Measurements from ENCODE around the gene CARHSP1.
"Not testable (repeated sequence)": the region's sequence is repeated elsewhere in the genome, so short reads cannot be mapped to it uniquely, and the experiment has no call there.

Gene CARHSP1

DNA sequence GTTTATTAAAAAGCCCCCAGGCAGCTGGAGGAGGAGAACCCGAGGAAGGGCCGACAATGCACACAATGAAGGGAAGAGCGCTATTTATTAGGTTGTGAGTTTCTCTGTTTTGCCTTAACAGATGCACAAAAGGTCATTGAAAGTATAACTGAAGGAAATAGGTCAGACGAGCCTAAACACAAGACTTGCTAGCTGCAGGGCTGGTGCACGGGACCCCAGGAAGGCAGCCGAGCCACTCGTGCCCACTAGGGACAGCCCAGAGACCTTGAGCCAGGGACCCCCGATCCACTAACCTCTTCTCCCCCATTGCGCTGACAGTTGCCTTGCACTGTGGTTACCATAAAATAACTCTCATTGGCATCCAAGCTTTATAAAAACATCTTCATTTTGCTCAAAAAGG, 24.6 kb upstream of the CARHSP1 start:
- no peak for DNase-seq (ENCODE audit: low read depth)

DNA sequence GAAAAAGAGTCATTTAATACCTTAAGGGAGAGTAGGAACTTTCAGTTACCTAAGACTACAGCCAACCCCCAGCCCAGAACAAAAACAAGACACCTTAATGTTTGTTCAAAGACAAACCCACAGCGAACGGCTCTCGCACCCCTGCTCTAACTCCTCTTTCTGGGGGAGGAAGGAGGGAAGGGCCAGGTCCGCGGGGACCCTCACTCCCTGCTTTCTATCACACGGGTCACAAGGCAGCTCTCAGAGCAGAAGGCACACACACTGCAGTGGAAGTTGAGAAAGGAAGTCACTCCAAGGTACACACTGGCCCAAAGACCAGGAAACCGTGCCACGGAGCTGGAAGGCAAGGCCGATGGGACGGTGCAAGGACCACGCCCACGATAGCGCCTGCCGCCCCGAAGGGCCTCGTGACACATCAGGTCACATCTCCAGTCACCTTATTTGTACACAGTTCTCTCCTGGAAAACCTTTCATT, 23.3 kb upstream of the CARHSP1 start:
- no peak for DNase-seq (ENCODE audit: low read depth)

DNA sequence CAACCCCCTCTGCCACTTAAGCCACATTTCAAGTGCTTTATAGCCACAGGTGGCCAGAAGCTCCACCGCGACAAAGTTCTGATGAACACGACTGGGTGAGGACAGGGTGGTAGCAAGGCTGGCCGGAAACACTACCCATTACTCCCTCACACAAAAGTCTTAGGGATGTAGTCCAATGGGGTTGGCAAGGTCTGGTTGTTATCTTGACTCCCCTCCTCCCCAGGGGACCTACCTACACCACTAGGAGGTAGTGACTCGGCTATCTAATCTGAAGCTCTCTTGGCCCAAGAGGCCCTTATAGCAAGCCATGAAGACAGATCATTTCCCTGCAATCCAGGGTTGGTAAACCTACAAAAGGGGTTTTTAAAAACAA, 21.7 kb upstream of the CARHSP1 start:
- DNase-seq (ENCODE audit: low read depth): no peak

DNA sequence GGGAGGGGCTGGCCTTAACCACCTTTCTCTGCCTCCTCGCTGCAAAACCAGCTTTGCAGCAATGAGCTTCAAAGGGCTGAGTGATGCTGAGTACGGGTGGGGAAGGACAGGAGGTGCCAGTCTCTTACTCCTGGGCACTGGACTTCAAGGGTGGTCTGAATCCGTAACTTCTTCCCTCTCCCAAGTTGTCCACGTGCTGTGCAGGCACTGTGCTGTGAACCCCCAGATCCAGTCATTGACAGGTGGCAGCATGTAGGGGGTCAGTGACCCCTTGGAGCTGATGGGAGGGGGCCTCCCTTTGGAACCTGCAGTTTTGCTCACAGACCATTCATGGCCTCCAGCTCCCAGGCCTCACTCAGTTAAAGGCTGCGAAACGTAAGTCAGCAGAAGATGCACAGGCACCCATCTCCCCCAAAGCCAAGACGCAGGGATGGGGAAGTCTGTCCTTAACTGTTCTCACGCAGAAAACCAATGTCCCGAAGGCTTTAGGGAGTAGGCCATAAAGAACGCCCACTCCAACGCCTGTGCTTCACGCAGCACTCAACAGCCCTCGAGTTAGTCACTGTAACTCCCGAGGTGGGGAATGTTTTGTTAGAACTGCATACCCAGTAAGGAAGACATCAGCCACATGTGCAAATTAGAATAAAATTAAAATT, 21.2 kb upstream of the CARHSP1 start:
- no peak for DNase-seq (ENCODE audit: low read depth)

DNA sequence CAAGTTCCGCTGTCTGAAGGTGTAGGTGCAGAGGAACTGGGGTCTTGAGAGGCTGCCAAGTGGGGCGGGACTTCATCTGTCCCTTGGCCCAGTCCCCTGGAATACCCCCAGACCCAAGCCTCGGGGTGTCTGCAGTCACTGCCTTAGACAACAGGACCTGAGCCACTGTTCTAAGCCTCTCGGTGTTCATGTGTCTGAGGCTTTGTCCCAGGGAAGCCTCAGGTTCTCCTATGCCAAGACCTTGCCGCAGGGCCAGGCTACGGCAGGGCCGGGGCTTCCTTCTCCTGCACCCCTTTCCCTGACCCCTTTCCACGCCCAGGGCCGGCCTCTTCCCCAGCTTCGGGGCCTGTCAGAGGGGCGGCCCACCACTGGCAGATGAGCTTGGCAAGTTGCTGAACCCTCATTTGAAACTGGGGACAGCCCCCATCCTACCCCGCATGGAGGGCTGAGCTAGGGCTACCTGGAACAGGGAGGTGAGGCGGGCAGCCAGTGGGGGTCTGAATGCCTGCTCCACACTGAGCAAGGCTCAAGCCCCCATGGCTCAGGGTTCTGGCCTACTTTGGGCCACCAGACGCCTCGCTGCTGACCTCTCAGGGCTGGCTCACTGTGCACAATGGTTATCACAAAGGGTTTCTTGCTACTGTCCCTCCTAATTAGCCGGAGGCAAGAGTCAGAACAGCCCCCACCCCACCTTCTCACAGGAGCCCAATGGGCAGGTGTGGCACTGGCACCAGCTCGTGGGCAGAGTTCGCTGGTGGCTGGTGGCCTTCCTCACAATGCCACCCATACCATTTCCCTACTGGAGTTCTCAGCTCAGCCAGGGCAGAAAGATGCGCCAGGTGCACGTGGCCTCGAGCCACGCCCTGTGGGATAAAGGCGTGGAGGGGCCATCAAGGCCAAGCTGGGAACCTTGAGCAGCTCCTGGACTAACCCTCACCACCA, 20.4 kb upstream of the CARHSP1 start:
- no peak for DNase-seq (ENCODE audit: low read depth)

DNA sequence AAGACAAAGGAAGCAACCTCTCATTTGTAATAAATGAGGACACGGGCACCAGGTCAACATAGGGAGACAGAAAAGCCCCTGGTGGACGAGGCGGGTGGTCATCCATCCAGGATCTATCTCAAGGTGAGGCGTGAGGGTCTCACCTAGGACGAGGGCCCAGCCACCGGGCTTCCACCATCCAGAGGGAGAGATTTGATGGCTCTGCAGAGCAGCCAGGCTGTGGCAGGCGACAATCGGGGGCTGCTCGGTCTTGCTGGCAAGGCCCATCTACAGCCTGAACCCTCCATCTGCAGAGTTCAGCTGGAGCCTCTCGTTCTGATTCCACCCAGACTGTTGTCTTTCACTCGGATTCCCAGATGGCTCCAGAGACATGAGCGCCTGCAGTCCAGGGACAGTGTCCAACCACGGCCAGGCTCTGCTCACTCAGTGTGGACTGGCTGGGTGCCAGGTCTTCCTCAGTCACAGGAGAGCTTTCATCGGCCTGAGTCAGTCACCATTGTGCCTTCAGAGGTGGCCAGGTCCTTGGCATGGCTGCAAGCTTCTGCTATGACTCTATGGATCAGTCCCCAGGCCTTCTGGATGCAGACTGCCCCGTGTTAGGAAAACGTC, 19.2 kb upstream of the CARHSP1 start:
- DNase-seq (ENCODE audit: low read depth): no peak

DNA sequence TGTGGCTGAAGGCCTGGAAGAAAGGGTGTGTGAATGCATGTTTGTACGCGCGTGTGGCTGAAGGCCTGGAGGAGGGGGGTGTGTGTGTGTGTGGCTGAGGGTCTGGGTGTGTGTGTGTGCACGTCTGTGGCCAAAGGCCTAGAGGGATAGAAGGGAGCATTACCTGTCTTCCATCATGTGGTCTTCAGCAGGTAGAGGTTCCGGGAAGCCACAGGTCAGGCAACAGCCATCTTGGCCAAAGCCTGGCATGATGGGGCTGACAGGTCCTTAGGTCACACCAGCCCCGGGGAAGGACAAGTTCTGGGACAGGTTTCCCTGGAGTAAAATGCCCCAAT, 18.6 kb upstream of the CARHSP1 start:
- DNase-seq (ENCODE audit: low read depth): no peak

DNA sequence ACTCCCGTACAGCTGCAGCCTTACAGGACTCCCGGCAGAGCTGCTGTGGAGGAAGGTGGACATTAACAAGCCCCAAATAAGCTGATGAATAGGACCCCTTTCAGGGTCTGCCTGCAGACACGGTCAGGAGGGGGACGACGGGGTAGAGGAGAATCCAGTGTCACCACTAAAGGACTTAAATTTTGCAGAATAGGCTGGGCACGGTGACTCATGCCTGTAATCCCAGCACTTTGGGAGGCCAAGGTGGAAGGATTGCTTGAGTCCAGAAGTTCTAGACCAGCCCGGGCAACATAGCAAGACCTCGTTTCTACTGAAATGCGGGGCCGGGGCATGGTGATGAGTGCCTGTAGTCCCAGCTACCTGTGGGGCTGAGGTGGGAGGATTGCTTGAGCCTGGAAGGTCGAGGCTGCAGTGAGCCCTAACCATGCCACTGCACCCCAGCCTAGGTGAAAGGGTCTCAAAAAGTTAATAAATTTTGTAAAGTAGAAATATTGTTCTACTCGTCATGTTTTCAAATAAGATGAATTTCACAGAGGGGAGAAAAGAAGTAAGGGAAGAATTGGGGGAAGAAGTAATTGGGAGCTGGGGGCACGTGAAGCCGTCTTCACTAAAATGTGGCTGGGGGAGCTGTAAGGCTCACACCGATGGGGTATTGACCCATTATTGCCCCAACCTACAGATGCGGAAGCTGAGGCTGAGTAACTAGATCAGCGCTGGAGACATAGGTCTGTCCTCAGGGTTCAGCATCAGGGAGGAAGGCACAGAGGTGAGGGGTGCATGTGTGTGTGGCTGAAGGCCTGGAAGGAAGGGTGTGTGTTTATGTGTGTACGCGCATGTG, 18.0 kb upstream of the CARHSP1 start:
- DNase-seq (ENCODE audit: low read depth): no peak

DNA sequence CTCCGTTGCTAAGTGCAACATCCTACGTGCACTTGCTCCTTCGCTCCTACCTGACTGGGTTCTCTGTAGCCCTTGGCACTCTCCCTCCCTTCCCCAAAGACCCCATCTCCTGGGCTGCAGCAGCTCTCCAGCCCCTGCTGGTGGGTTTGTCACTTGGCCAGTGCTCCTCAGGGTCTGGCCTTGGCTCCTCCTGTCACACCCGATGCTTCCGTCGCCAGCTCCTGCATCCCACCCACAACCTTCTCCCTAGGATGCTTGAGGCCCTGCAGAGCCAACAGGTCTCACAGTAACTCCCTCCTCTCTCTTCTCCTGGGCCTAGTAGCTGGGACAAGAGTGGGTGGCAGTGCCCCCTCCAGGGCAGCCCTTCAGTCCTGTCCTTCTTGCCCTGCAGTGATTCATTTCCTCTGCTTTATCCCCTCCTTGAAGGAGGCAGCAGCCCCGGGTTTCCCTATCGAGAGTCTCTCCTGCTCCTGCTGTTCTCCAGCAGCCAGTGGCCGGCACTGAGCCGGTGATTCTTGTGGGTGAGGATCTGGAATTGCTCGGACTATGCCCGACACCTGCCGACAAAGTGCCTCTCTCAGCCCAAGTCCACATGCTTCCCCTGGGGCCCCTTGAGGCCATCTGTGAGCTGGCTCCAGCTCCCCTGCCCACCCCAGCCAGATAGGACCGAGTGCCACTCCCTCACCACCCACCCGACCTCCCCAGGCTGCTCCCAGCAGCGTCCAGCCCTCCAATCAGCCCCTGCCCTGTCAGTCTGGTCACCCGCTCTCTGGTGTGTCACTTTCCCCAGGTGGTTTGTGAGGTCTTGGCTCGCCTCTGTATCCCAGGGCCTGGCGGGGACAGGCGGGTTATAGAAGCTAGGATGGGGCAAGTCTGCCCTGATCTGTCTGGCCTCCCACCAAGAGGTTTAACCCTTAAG, 17.1 kb upstream of the CARHSP1 start:
- DNase-seq (ENCODE audit: low read depth): no peak

DNA sequence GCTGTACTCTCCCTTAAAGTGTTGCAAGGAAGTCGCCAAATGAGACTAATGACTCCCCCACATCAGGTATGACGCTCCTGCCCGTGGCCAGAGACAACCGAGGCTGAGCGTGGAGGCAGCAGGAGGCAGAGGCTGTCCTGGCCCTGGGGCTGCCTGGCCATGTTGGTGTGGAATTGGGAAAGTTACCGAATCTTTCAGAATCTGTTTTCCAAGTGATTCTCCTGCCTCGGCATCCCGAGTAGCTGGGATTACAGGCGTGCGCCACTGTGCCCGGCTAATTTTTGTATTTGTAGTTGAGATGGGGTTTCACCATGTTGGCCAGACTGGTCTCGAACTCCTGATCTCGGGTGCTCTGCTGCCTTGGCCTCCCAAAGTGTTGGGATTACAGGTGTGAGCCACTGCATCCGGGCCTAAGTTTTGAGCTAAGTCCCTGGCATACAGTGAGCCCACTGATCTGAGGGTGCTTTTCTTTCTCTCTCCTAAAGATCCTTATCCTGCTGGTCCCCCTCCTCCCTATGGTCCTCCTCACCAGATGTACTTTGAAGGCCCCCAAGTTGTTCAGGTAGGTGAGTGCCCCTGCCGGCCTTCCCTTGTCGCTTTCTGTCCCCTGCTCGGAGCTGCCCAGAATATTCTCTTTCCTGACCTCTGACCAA, 14.0 kb upstream of the CARHSP1 start:
- DNase-seq (ENCODE audit: low read depth): no peak

DNA sequence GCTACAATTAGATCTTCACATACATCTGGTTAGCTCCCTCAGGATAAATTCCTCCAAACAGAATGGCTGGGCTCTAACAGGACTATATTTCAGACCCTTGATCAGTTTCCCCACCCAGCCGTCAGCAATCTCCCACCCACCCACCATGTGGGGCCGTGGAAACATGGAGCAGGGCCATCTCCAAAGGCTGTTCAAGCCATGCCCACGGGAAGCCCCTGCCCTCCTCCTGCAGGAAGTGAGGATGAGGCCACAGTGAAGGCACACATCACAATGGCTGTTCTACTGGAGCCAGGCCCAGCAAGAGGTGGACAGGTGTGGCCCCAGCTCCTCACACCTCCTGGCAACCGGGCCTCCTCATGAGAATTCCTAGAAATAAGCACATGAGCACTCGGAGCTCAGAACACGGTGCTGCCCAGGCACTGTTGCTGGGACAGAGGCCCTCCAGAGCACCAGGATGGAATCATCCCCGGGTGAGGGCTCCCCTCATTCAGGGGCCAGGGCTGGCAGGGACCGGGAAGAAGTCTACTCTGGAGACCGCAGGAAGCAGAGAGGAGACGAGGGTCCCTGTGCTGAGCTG, 13.3 kb upstream of the CARHSP1 start, which contains the start of gene LITAFD:
LITAFD (plus strand) TSS at position 311 of the 577 bp plus-strand sequence. CDS start 2,005 bp downstream, outside the sequence.
- DNase-seq (ENCODE audit: low read depth): no peak

DNA sequence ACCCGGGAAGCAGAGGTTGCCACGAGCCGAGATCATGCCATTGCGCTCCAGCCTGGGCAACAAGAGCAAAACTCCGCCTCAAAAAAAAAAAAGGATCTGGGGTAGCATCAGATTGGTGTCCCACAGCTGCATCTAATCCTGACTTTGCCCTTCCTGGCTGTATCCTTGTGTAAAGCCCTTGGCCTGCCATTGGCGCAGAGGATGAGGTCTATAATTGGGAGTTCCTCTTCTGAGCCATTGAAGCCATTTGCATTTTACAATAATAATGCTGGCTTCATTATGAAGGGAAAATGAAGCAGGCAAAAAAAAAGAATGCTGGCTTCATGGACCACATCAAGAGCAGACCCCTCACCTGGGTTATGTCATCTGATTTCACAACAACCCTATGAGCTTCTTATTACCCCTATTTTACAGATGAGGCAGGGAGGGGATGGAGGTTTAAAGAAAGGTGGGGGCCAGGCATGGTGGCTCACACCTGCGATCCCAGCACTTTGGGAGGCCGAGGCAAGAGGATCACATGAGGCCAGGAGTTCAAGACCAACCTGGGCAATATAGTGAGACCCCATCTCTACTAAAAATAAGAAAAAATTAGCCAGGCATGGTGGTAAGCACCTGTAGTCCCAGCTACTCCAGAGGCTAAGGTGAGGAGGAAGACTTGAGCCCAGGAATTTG, 12.2 kb upstream of the CARHSP1 start:
- no peak for DNase-seq (ENCODE audit: low read depth)

DNA sequence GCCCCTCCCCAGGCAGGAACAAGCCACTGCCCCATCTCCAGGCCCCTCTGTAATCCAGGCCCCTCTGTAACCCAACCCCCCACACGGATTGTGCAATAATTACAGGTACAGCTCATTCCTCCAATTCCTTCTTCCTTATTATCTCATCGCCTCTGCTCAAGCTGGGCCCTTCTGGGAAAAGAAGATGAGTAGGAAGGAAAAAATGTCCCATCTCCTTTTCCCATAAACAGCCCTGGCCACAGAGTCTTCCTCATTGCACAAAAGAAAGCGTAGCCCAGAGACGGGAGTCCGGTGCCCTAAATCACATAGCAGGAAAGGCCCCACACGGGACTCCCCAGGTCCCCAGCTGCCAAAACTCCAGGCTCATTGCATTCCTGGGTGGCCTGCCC, 9.7 kb upstream of the CARHSP1 start:
- DNase-seq (ENCODE audit: low read depth): no peak

DNA sequence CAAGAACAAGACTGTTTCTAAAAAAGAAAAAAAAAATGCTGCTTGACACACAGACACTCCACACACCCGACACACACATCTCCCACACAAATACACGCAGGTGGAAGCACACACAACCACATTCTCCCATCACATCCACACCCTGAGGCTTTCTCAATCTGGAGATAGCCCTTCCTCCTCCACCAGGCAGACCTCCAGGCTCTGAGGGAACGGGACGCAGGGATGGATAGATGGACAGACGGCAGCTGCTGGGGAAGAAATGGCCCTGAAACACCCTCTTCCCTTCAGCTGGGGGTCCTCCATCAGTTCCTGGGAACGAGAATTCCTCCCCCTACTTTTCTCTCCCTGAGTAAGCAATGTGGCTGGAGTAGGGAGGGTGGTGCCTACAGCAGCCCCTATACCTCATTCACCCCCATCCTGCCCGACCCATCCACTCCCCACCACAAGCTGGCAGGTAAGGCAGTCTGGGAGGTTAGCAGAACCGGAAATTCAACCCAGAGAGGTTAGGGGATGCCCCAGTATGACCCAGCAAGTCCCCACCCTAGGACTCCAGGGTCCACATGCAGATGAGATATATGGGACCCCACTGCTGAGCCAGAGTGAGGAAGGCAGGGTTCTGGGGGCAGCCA, 9.2 kb upstream of the CARHSP1 start:
- DNase-seq (ENCODE audit: low read depth): no peak

DNA sequence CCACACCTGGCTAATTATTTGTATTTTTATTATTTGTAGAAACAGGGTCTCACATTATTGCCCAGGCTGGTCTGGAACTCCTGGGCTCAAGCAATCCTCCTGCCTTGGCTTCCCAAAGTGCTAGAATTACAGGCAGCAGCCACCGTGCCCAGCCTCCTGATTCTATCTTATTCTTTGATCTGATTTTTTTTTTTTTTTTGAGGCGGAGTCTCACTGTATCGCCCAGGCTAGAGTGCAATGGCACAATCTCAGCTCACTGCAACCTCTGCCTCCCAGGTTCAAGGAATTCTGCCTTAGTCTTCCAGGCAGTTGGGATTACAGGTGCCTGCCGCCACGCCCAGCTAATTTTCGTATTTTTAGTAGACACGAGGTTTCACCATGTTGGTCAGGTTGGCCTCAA, 6.5 kb upstream of the CARHSP1 start:
- not testable (repeated sequence) for DNase-seq (ENCODE audit: low read depth)

DNA sequence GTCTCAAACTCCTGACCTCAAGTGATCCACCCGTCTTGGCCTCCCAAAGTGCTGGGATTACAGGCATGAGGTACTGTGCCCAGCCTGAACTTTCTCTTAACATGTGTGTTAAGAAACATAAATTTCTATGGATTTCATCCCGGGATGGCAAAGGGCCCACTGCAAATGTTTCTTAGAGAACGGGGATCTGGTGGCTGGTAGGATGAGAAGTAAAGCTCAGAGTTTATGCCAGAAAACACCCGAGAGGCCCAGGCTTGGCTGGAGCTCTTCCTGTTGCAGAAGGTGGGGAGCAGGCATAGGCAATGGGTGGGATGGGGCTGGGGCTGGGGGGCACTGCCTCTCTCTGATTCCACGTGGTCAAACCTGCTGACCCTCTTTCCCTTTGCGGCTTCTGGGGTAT, 5.6 kb upstream of the CARHSP1 start:
- no peak for DNase-seq (ENCODE audit: low read depth)

DNA sequence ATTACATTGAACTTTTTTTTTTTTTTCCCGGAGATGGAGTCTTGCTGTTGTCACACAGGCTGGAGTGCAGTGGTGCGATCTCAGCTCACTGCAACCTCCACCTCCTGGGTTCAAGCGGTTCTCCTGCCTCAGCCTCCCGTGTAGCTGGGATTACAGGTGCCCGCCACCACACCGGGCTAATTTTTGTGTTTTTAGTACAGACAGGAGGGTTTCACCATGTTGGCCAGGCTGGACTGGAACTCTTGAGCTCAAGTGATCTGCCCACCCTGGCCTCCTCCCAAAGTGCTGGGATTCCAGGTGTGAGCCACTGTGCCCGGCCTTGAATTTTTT, 5.0 kb upstream of the CARHSP1 start:
- not testable (repeated sequence) for DNase-seq (ENCODE audit: low read depth)

DNA sequence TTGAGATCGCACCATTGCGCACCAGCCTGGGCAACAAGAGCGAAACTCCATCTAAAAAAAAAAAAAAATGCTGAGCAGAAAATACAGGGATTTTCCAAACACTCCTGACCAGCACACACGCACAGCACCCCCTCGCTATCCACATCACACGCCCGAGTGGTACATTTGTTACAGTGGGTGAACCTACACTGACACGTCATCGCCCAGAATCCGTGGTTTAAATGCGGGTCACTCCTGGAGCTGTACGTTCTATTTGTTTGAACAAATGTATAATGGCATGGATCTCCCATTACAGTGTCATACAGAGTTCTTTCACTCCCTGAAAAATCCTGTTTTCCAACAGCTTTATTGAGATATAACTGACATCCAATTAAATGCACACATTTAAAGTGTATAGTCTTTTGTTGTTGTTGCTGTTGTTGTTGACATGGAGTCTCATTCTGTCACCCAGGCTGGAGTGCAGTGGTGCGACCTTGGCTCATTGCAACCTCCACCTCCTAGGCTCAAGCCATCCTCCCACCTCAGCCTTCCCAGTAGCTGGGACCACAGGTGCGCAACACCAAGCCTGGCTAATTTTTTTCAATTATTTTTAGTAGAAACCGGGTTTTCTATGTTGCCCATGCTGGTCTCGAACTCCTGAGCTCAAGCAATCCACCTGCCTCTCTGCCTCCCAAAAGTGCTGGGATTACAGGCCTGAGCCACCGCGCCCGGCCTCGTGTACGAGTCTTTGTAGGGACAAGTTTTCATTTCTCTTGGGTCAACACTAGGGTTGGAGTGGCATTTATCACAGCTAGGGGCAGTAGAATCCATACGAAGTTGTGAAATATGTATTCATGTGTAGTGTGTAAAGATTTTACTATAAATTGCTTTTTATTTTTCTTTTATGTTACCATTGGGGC, 4.4 kb upstream of the CARHSP1 start:
- DNase-seq (ENCODE audit: low read depth): no peak

All from stimulated activated CD8-positive, alpha-beta memory T cell treated with anti-CD3 and anti-CD28 coated beads, Interleukin-4, amount 100 ng/mL, for 24 hours (primary cell).